T47D (cell line): ENCODE measurements around the gene MIPOL1.
"Not testable (repeated sequence)": the region's sequence is repeated elsewhere in the genome, so short reads cannot be mapped to it uniquely, and the experiment has no call there.

Experiments used
- DNase-seq, 2 experiments: peaks; one replicate each; pipeline versions ENCODE4 v3.0.0 to v3.0.0-alpha.2; 2011 to 2012; ENCODE audit warnings: low read depth in 1 of 2, low spot score in 1 of 2
- JUND ChIP-seq: IDR thresholded peaks from 2 replicates; pipeline ENCODE4 v1.6.1; 2012; ENCODE audit warnings: low read depth
- in situ Hi-C: cut with HindIII; loops from 2 replicates; pipeline ENCODE4 v1.10.0; 2016; ENCODE audit warnings: low sequenced_read_pairs, low pct_unique_long_range_greater_than_20kb

The MIPOL1 gene

DNA sequence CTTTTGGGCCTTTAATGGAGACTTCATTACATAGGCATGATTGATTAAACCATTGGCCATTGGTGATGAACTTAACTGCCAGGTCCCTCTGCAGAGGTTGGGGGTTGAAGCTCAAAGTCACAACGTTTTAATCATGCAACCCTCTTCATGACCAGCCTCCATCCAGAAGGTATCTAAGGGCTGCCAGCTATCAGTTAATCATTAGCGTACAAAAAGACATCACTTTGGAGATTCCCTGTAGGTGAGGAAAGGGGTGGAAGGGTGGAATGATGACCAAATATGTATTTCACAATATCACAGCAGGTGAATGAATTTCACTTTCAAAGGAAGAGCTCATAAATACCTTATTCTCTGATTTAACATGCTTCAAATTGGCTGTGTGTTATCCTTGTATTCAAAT, 92.0 kb downstream of the MIPOL1 start:
- TF ChIP-seq JUND, result no peak
- no peak for DNase-seq
- in situ Hi-C loops, result no loop called here

DNA sequence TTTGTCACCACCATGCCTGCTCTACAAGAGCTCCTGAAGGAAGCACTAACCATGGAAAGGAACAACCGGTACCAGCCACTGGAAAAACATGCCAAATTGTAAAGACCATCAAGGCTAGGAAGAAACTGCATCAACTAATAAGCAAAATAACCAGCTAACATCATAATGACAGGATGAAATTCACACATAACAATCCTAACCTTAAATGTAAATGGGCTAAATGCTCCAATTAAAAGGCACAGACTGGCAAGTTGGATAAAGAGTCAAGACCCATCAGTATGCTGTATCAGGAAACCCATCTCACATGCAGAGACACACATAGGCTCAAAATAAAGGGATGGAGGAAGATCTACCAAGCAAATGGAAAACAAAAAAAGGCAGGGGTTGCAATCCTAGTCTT, 97.5 kb downstream of the MIPOL1 start:
- DNase-seq, in situ Hi-C loops: not testable (repeated sequence)

DNA sequence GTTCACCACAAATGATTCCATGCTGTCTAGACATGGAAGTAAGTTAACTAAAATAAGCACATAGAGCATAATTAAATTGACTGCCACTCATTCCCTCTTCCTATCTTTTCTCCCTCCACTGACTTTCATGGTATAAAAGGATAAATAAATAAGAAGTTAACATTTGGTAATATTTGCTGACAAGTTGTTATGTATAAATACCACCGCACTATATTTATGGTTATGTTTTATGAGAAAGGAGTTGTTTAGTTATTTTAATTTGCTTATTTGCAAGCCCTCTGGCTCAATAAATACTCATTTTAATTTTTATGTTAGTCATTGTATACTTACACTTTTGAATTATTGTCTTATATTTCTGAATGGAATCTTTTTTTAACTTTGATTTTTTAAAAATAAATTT, 113.5 kb downstream of the MIPOL1 start:
- TF ChIP-seq JUND, result no peak
- DNase-seq, result no peak
- in situ Hi-C loops, result no loop called here

- DNase-seq, result no peak
- in situ Hi-C loops, result no loop called here
- no peak for TF ChIP-seq JUND
Measured at GRCh38 chr14:37318938-37319337, 121.2 kb downstream of the MIPOL1 start.

GRCh38 chr14:37320106-37320505, 122.4 kb downstream of the MIPOL1 start:
- no peak for DNase-seq
- in situ Hi-C loops, result no loop called here
- TF ChIP-seq JUND, result no peak

DNA sequence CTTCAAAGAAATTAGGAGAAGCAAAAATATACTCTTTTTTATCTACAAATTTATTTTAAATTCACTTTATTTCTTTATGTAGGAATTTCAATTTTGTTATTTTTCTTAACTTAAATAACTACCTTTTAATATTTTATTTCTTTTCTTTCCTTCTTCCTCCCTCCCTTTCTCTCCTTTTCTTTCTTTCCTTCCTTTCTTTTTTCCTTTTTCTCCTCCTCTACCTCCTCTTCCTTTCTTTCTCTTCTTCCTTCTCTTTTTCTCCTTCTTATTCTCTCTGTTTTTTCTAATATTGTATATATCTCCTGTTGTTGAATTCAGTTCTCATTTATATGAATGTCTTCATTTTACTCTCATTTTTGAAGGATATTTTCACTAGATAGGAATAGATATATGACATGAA, 127.6 kb downstream of the MIPOL1 start:
- in situ Hi-C loops, result no loop called here
- TF ChIP-seq JUND, result no peak
- no peak for DNase-seq

- no peak for DNase-seq
- in situ Hi-C loops, result no loop called here
- no peak for TF ChIP-seq JUND
Measured at GRCh38 chr14:37326434-37326833, 128.7 kb downstream of the MIPOL1 start.

DNA sequence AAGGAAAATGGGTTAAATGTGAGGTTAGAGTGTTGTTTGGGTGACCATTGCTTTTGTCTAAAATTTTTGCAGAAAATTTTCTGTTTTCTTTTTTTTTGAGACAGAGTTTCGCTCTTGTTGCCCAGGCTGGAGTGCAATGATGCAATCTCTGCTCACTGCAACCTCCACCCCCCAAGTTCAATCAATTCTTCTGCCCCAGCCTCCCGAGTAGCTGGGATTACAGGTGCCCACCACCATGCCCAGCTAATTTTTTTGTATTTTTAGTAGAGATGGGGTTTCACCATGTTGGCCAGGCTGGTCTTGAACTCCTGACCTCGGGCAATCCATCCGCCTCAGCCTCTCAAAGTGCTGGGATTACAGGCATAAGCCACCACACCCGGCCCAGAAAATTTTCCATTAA, 130.2 kb downstream of the MIPOL1 start:
- not testable (repeated sequence) for DNase-seq

DNA sequence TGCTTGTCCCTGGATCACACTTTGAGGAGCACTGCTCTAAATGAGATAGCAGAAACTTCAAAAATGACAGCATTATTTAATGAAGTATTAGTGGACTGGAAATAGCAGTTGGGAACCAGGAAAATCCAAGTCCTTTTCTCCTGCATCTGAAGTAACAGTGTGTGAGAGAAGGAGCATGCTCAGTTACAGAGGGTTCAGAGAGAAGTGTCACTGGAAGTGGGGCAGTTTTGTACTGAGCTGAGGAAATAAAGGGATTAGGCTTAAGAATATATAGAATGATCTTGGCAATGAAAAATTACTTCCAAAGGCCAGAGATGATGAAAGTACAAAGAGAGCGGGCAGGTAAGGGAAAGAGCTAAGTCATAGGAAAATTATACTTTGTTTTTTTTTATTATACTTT, 130.9 kb downstream of the MIPOL1 start:
- DNase-seq, result peak in 1 of 2 experiments; percentile 13
- TF ChIP-seq JUND, result no peak
- in situ Hi-C loops, result no loop called here

More for the DNA sequence above, 130.2 kb downstream of the MIPOL1 start:
- in situ Hi-C loops, result not testable (repeated sequence)

DNA sequence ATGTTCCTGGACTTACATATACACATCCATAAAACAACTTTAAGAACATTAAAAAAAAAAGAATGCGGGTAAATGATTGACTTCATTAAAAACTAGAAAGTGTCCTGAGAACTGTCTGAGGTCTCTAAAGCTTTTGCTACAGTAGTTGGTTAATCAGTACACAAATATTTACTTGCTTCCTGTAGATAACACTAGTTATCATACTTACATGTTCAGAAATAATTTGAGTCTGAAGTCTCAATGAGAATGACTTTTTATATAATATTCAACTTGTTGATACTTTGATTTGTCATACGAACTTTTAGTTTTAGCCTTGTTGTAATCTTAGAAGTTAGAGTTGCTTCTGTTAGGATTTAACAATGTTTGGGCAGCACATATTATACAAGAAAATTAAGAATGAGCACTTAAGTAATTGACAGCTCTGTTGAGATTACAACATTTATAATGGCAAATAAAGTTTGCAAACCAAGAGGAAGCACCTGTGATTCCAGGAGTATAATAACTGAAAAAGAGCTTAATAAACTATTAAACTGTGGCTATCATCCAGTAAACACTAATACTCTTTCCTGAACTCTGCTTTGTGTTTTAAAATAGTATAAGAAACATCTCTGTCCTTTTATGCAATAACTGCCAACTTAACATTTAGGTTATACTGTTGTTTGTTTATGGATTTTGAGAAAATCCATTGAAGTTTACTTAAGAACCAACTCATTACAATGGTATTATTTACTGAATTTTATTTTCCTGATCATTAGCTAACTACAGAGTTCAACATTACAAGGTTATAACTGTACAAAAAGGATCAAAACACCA, 131.7 kb downstream of the MIPOL1 start:
- in situ Hi-C loops, result no loop called here
- no peak for TF ChIP-seq JUND
- peak in 1 of 2 experiments; percentile 38 for DNase-seq

DNA sequence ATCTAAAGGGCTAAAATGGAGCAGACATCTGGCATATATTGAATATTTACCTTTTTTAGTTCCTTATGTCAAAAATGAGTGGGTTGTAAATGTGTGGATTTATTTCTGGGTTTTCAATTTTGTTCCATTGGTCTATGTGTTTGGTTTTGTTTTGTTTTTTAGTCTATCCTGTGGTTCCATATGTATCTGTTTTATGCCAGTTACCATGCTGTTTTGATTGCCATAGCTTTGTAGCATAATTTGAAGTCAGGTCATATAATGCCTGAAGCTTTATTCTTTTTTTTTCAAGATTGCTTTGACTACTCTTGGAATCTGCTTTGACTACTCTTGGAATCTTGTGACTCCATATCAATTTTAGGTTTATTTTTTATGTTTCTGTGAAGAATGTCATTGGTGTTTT, 133.2 kb downstream of the MIPOL1 start:
- no peak for TF ChIP-seq JUND
- DNase-seq, result no peak
- in situ Hi-C loops, result no loop called here

DNA sequence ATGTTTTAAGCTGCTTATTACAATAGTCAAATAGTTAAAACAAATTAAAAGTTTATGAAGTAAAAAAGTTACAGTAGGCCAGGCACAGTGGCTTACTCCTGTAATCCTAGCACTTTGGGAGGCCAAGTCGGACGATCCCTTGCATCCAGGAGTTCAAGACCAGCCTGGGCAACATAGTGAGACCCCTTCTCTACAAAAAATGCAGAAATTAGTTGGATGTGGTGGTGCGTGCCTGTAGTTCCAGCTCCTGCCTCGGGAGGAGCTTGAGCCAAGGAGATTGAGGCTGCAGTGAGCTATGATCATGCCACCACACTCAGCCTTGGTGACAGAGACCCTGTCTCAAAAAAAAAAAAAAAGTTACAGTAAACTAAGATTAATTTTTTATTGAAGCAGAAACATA, 142.6 kb downstream of the MIPOL1 start:
- DNase-seq, result peak in 1 of 2 experiments; percentile 33
- TF ChIP-seq JUND, result no peak
- in situ Hi-C loops, result no loop called here

DNA sequence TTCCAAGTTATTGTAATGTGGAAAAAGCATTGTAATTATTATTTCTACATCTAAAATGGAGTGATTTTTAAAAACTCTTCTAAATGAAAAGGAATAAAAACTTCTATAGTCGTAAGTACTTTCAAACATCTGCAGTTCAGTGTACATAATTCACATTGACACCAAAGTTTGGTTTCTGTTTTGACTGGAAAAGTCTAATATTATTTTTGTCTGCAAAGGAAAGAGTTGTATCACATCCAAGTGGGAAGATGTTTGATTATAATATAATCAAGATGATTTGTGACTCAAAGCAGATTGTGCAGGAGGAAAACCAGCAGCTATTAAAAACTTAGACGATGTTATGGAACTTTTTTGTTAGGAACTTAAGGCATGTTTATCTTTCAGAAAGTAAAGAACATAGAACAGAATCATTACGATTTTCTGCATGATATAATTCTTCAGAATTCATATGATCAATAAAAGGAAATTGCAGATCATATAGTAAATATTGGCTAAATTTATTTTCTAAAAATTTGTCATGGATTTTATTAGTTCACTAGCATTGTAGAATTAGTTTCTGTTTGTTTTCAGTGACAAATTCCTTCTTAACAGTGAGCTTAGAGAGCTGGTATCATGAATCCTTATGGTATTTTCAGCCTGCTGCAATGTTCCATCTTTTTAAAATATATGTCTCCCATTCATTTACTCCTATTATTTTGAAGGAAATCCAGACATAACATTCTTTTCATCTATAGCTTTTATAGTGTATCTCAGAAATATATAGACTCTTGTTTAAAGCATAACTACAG, 145.8 kb downstream of the MIPOL1 start:
- in situ Hi-C loops, result no loop called here
- TF ChIP-seq JUND, result no peak

More for the DNA sequence above, 145.8 kb downstream of the MIPOL1 start:
- no peak for DNase-seq
